Trophoblast cell (in vitro differentiated cells and primary cell): ENCODE data around the gene UGT1A3.

Experiments used
- DNase-seq, 2 donors: peaks; one replicate each; pipeline ENCODE4 v3.0.0-alpha.2; 2016
- H2AFZ ChIP-seq: 2 replicates; pipeline ENCODE4 v1.6.1; 2013; ENCODE audit warnings: low read length, moderate library complexity, mild to moderate bottlenecking; ENCODE audit not compliant: insufficient read depth, poor library complexity
- H2AK5ac ChIP-seq: 2 replicates; pipeline ENCODE4 v1.6.1; 2013; ENCODE audit warnings: mild to moderate bottlenecking, low read length
- H2BK120ac ChIP-seq: 2 replicates; pipeline ENCODE4 v1.6.1; 2013; ENCODE audit warnings: low read length, mild to moderate bottlenecking, moderate library complexity; ENCODE audit not compliant: insufficient read depth, poor library complexity
- H2BK12ac ChIP-seq: 2 replicates; pipeline ENCODE4 v1.6.1; 2013; ENCODE audit warnings: mild to moderate bottlenecking, low read length, moderate library complexity
- H2BK5ac ChIP-seq: 2 replicates; pipeline ENCODE4 v1.6.1; 2013; ENCODE audit warnings: low read length, low read depth, moderate library complexity, mild to moderate bottlenecking; ENCODE audit not compliant: poor library complexity
- H3K14ac ChIP-seq: 2 replicates; pipeline ENCODE4 v1.6.1; 2013; ENCODE audit warnings: mild to moderate bottlenecking, low read length
- H3K18ac ChIP-seq: 2 replicates; pipeline ENCODE4 v1.6.1; 2013; ENCODE audit warnings: mild to moderate bottlenecking, low read length
- H3K23ac ChIP-seq: 2 replicates; pipeline ENCODE4 v1.6.1; 2013; ENCODE audit warnings: low read length
- H3K27ac ChIP-seq: 2 replicates; pipeline ENCODE4 v1.5.1; 2013; ENCODE audit warnings: low read depth, mild to moderate bottlenecking, inconsistent platforms, low read length, moderate library complexity
- H3K27me3 ChIP-seq: 2 replicates; pipeline ENCODE4 v1.6.1; 2013; ENCODE audit warnings: inconsistent platforms, mild to moderate bottlenecking, low read length, moderate library complexity; ENCODE audit not compliant: insufficient read depth
- H3K36me3 ChIP-seq, 2 experiments: 1 replicate in 1 of 2; 2 replicates in 1 of 2; pipeline ENCODE4 v1.6.1; 2013; ENCODE audit warnings: low read length in 2 of 2, mild to moderate bottlenecking in 2 of 2, moderate library complexity in 1 of 2; ENCODE audit not compliant: insufficient read depth in 2 of 2, control insufficient read depth in 1 of 2
- H3K4ac ChIP-seq: 2 replicates; pipeline ENCODE4 v1.6.1; 2013; ENCODE audit warnings: low read depth, mild to moderate bottlenecking, low read length, moderate library complexity
- H3K4me1 ChIP-seq, 2 experiments: 1 replicate in 1 of 2; 2 replicates in 1 of 2; pipeline ENCODE4 v1.6.1; 2013; ENCODE audit warnings: low read length in 2 of 2, mild to moderate bottlenecking in 2 of 2, moderate library complexity in 1 of 2; ENCODE audit not compliant: insufficient read depth in 2 of 2, control insufficient read depth in 1 of 2
- H3K4me2 ChIP-seq: 2 replicates; pipeline ENCODE4 v1.6.1; 2013; ENCODE audit warnings: inconsistent platforms, mild to moderate bottlenecking, low read length, moderate library complexity
- H3K4me3 ChIP-seq: 2 replicates; pipeline ENCODE4 v1.5.1; 2013; ENCODE audit warnings: mild to moderate bottlenecking, low read depth, low read length, inconsistent platforms
- H3K79me1 ChIP-seq: one replicate; pipeline ENCODE4 v1.6.1; 2013; ENCODE audit warnings: low read length
- H3K79me2 ChIP-seq: 2 replicates; pipeline ENCODE4 v1.6.1; 2013; ENCODE audit warnings: low read length, mild to moderate bottlenecking; ENCODE audit not compliant: control insufficient read depth, insufficient read depth, poor library complexity
- H3K9ac ChIP-seq: 2 replicates; pipeline ENCODE4 v1.6.1; 2013; ENCODE audit warnings: mild to moderate bottlenecking, low read length
- H3K9me3 ChIP-seq: 2 replicates; pipeline ENCODE4 v1.6.1; 2013; ENCODE audit warnings: low read depth, mild to moderate bottlenecking, control low read depth, inconsistent platforms, low read length; ENCODE audit not compliant: insufficient read depth
- H4K12ac ChIP-seq: 2 replicates; pipeline ENCODE4 v1.6.1; 2013; ENCODE audit warnings: low read depth, mild to moderate bottlenecking, low read length, moderate library complexity
- H4K8ac ChIP-seq: 2 replicates; pipeline ENCODE4 v1.6.1; 2013; ENCODE audit warnings: low read depth, mild to moderate bottlenecking, low read length, moderate library complexity
- H4K91ac ChIP-seq: one replicate; pipeline ENCODE4 v1.6.1; 2013; ENCODE audit warnings: low read depth, mild to moderate bottlenecking, low read length, moderate library complexity
- WGBS: extraction: QIAGEN DNeasy Blood & Tissue Kit; methylation state at CpG from one replicate; pipeline ENCODE4 v1.1.7; 2013; ENCODE audit warnings: missing lambda C conversion rate; ENCODE audit not compliant: insufficient read length, insufficient coverage; ENCODE audit errors: extremely low coverage; 5-methylcytosine and 5-hydroxymethylcytosine counted together

UGT1A3 gene

GRCh38 chr2:233800208-233800607 is 71.4 kb downstream of the UGT1A3 start:
- H3K4ac ChIP-seq: no peak overlapping the region
- no peak overlapping the region for H3K4me3 ChIP-seq
- H3K4me2 ChIP-seq: no peak overlapping the region
- H3K14ac ChIP-seq: no peak overlapping the region
- H3K4me1 ChIP-seq: no peaks in the 10 kb centered on the region
- no peaks in the 10 kb centered on the region for H3K36me3 ChIP-seq
- H4K91ac ChIP-seq: no peak overlapping the region
- no peak overlapping the region for H3K18ac ChIP-seq
- peaks cover 15% of the 10 kb centered on the region for H3K9me3 ChIP-seq
- no peak overlapping the region for H2BK120ac ChIP-seq
- WGBS: no CpG with 5 or more reads among the region's 7 CpGs
- no peaks in the 10 kb centered on the region for H3K27me3 ChIP-seq
- no peak overlapping the region for H2BK5ac ChIP-seq
- no peak for DNase-seq
- H3K27ac ChIP-seq: no peak overlapping the region
- no peak overlapping the region for H4K8ac ChIP-seq
- H3K79me1 ChIP-seq: no peaks in the 10 kb centered on the region
- no peak overlapping the region for H4K12ac ChIP-seq
- no peak overlapping the region for H3K23ac ChIP-seq
- H3K79me2 ChIP-seq: no peaks in the 10 kb centered on the region
- H3K9ac ChIP-seq: no peak overlapping the region
- no peak overlapping the region for H2AK5ac ChIP-seq
- no peak overlapping the region for H2BK12ac ChIP-seq
- H2AFZ ChIP-seq: no peak overlapping the region

GRCh38 chr2:233801357-233802131 is 72.7 kb downstream of the UGT1A3 start:
- peaks cover 12% of the 10 kb centered on the region for H3K9me3 ChIP-seq
- H4K12ac ChIP-seq: no peak overlapping the region
- no CpG with 5 or more reads among the region's 9 CpGs for WGBS

GRCh38 chr2:233802132-233802815 is 73.4 kb downstream of the UGT1A3 start:
- H3K79me1 ChIP-seq: no peaks in the 10 kb centered on the region
- no peaks in the 10 kb centered on the region for H3K79me2 ChIP-seq
- H4K91ac ChIP-seq: no peak overlapping the region
- H2BK12ac ChIP-seq: no peak overlapping the region
- DNase-seq: no peak
- H3K23ac ChIP-seq: no peak overlapping the region
- no peak overlapping the region for H3K27ac ChIP-seq
- no peak overlapping the region for H3K9ac ChIP-seq
- peaks cover 12% of the 10 kb centered on the region for H3K9me3 ChIP-seq
- no peak overlapping the region for H2BK5ac ChIP-seq
- H3K27me3 ChIP-seq: no peaks in the 10 kb centered on the region
- no CpG with 5 or more reads among the region's 3 CpGs for WGBS
- no peaks in the 10 kb centered on the region for H3K36me3 ChIP-seq
- no peaks in the 10 kb centered on the region for H3K4me1 ChIP-seq
- no peak overlapping the region for H3K18ac ChIP-seq
- H4K12ac ChIP-seq: no peak overlapping the region
- no peak overlapping the region for H2AK5ac ChIP-seq
- no peak overlapping the region for H3K4me2 ChIP-seq
- no peak overlapping the region for H2BK120ac ChIP-seq
- H4K8ac ChIP-seq: no peak overlapping the region
- H3K4me3 ChIP-seq: no peak overlapping the region
- no peak overlapping the region for H3K14ac ChIP-seq
- no peak overlapping the region for H2AFZ ChIP-seq
- H3K4ac ChIP-seq: no peak overlapping the region

More at GRCh38 chr2:233801357-233802131, 72.7 kb downstream of the UGT1A3 start:
- no peaks in the 10 kb centered on the region for H3K27me3 ChIP-seq
- no peak overlapping the region for H2AFZ ChIP-seq
- no peak overlapping the region for H2BK120ac ChIP-seq
- no peak overlapping the region for H3K14ac ChIP-seq
- no peaks in the 10 kb centered on the region for H3K4me1 ChIP-seq
- no peaks in the 10 kb centered on the region for H3K79me1 ChIP-seq
- no peak overlapping the region for H4K8ac ChIP-seq
- no peak overlapping the region for H3K27ac ChIP-seq
- no peak overlapping the region for H3K9ac ChIP-seq
- H3K4me2 ChIP-seq: no peak overlapping the region
- no peak overlapping the region for H3K4ac ChIP-seq
- H3K36me3 ChIP-seq: no peaks in the 10 kb centered on the region
- H3K79me2 ChIP-seq: no peaks in the 10 kb centered on the region
- no peak overlapping the region for H4K91ac ChIP-seq
- no peak for DNase-seq
- H2BK12ac ChIP-seq: no peak overlapping the region
- no peak overlapping the region for H3K4me3 ChIP-seq
- H3K23ac ChIP-seq: no peak overlapping the region
- no peak overlapping the region for H2BK5ac ChIP-seq
- H2AK5ac ChIP-seq: no peak overlapping the region
- H3K18ac ChIP-seq: no peak overlapping the region

DNA sequence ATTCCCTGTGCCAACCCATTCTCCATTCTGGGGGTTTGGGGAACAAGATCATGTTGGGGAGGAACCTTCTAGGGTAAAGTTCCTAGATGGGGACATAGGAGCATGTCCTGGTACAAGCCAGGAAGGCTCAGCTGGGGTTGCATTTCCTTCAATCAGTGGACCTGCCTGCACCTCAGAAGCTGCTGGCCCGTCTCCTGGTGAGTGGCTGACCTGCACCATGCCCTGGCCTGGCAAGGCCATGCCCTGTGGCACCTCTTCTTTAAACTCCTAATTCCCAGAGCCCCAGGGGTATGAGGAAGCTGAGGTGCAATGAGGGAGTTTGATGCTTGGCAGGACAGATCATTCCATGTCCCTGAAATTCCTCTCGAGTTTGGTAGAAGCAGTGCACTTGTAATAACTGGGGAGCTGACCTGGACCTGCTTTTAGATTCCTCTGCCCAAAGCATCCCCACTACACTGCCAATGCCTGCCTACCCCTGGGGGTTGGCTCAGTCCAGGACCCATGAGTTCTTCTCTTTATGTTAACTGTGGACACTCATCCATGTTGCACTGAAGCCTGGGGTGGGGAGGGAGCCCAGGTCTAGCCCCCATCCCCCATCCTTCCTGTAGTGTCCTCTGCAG is 74.6 kb downstream of the UGT1A3 start:
- Histone ChIP-seq H3K18ac (no peak overlapping the region), H4K91ac (no peak overlapping the region), H4K8ac (no peak overlapping the region), H2BK5ac (no peak overlapping the region), H2BK120ac (no peak overlapping the region), H3K4me3 (no peak overlapping the region), H2AK5ac (no peak overlapping the region), H3K23ac (no peak overlapping the region), H3K4me1 (no peaks in the 10 kb centered on the region), H4K12ac (no peak overlapping the region), H3K36me3 (no peaks in the 10 kb centered on the region), H2AFZ (no peak overlapping the region), H3K27ac (no peak overlapping the region), H3K79me2 (no peaks in the 10 kb centered on the region), H3K9me3 (peaks cover 11% of the 10 kb centered on the region), H3K4ac (no peak overlapping the region), H3K9ac (no peak overlapping the region), H3K14ac (no peak overlapping the region), H3K27me3 (no peaks in the 10 kb centered on the region), H3K4me2 (no peak overlapping the region), H3K79me1 (no peaks in the 10 kb centered on the region), H2BK12ac (no peak overlapping the region)
- no CpG with 5 or more reads among the region's 2 CpGs for WGBS
- DNase-seq: no peak
